GM23338 (cell line): Measurements from ENCODE around the gene OSBPL7. TPM values are rescaled to one million over a fixed set of nuclear protein-coding genes. Genes with fewer than 3 reads are reported as not detected.

Source experiments
- ATAC-seq: fragments of 200-7000 bp; cut with Tn5 transposase; 3 replicates; pipeline ENCODE4 v1.9.1; 2020
- DNase-seq: peaks from one replicate; pipeline ENCODE4 v3.0.0-alpha.2; 2015; ENCODE audit warnings: low spot score
- H2AFZ ChIP-seq: fragments of 200-600 bp; sonication (generic); 2 replicates; pipeline ENCODE4 v1.8.0; 2016; ENCODE audit warnings: antibody characterized with exemption, mild to moderate bottlenecking, moderate library complexity
- H3F3A ChIP-seq: fragments of 200-600 bp; sonication (generic); replicated peaks from 2 replicates; pipeline ENCODE4 v1.8.0; 2017; ENCODE audit warnings: antibody characterized with exemption, mixed run types, low read depth
- H3K27ac ChIP-seq: fragments of 200-600 bp; sonication (generic); 2 replicates; pipeline ENCODE4 v1.6.1; 2016; ENCODE audit warnings: low read depth
- H3K27me3 ChIP-seq: fragments of 200-600 bp; sonication (generic); 2 replicates; pipeline ENCODE4 v1.8.0; 2016; ENCODE audit warnings: mild to moderate bottlenecking, mixed run types, moderate library complexity; ENCODE audit not compliant: insufficient read depth
- H3K36me3 ChIP-seq: fragments of 200-600 bp; sonication (generic); 2 replicates; pipeline ENCODE4 v1.8.0; 2016; ENCODE audit warnings: mild to moderate bottlenecking; ENCODE audit not compliant: insufficient read depth
- H3K4me1 ChIP-seq: fragments of 200-600 bp; sonication (generic); 2 replicates; pipeline ENCODE4 v1.8.0; 2016; ENCODE audit warnings: mild to moderate bottlenecking, moderate library complexity; ENCODE audit not compliant: insufficient read depth
- H3K4me2 ChIP-seq: fragments of 200-600 bp; sonication (generic); 2 replicates; pipeline ENCODE4 v1.7.1; 2017; ENCODE audit warnings: mixed run types
- H3K4me3 ChIP-seq: fragments of 200-600 bp; sonication (generic); 2 replicates; pipeline ENCODE4 v1.6.1; 2016; ENCODE audit warnings: mixed run types
- H3K79me2 ChIP-seq: fragments of 200-600 bp; sonication (generic); replicated peaks from 2 replicates; pipeline ENCODE4 v1.8.0; 2017; ENCODE audit warnings: mild to moderate bottlenecking; ENCODE audit not compliant: insufficient read depth
- H3K9me2 ChIP-seq: fragments of 200-600 bp; sonication (generic); 2 replicates; pipeline ENCODE4 v1.8.0; 2017; ENCODE audit not compliant: insufficient read depth
- H4K20me1 ChIP-seq: fragments of 200-600 bp; sonication (generic); replicated peaks from 2 replicates; pipeline ENCODE4 v1.8.0; 2017; ENCODE audit warnings: mild to moderate bottlenecking; ENCODE audit not compliant: insufficient read depth
- H3K27ac Mint-ChIP-seq: 2 replicates; pipeline ENCODE4 v1.8.0; 2020; ENCODE audit warnings: inconsistent platforms, mild to moderate bottlenecking, moderate library complexity, mixed read lengths
- H3K27me3 Mint-ChIP-seq: 3 replicates; pipeline ENCODE4 v1.8.0; 2022; ENCODE audit warnings: low read depth, mild to moderate bottlenecking, moderate library complexity, mixed read lengths, inconsistent platforms; ENCODE audit not compliant: insufficient read depth, poor library complexity
- H3K36me3 Mint-ChIP-seq: 3 replicates; pipeline ENCODE4 v1.8.0; 2021; ENCODE audit warnings: low read depth, mild to moderate bottlenecking, inconsistent platforms, moderate library complexity, mixed read lengths
- H3K4me1 Mint-ChIP-seq: 3 replicates; pipeline ENCODE4 v1.8.0; 2020; ENCODE audit warnings: mild to moderate bottlenecking, inconsistent platforms, mixed read lengths
- H3K4me3 Mint-ChIP-seq: 3 replicates; pipeline ENCODE4 v1.8.0; 2021; ENCODE audit warnings: moderate library complexity, mild to moderate bottlenecking, inconsistent platforms, mixed read lengths
- H3K9me3 Mint-ChIP-seq: 3 replicates; pipeline ENCODE4 v1.8.0; 2020; ENCODE audit warnings: moderate library complexity, mild to moderate bottlenecking, inconsistent platforms, mixed read lengths
- CREB1 ChIP-seq: fragments of 250-450 bp; sonication (Bioruptor Pico); IDR thresholded peaks from 2 replicates; pipeline ENCODE4 v1.5.0; 2020; ENCODE audit warnings: low read depth, mild to moderate bottlenecking, moderate library complexity
- CTCF ChIP-seq, 2 experiments: fragments of 200-600 bp in 1 of 2; sonication (generic) in 1 of 2; conservative IDR thresholded peaks; 2 replicates each; pipeline versions ENCODE4 v1.5.1 to v1.6.1; 2016 to 2017; ENCODE audit warnings: antibody characterized with exemption in 2 of 2, low read depth in 2 of 2, mild to moderate bottlenecking in 2 of 2, moderate library complexity in 1 of 2
- ETS1 ChIP-seq: IDR thresholded peaks from 2 replicates; pipeline ENCODE4 v1.6.1; 2016; ENCODE audit warnings: antibody characterized with exemption
- EZH2 ChIP-seq: fragments of 200-600 bp; sonication (generic); IDR thresholded peaks from one replicate; pipeline ENCODE4 v1.8.0; 2017; ENCODE audit warnings: antibody characterized with exemption, mild to moderate bottlenecking, low read depth; ENCODE audit not compliant: unreplicated experiment
- EZH2phosphoT487 ChIP-seq: fragments of 200-600 bp; sonication (generic); IDR thresholded peaks from one replicate; pipeline ENCODE4 v1.8.1; 2018; ENCODE audit warnings: antibody characterized with exemption; ENCODE audit not compliant: unreplicated experiment
- JUNB ChIP-seq: IDR thresholded peaks from one replicate; pipeline ENCODE4 v1.6.1; 2016; ENCODE audit warnings: antibody characterized with exemption; ENCODE audit not compliant: unreplicated experiment
- NANOG ChIP-seq: IDR thresholded peaks from 2 replicates; pipeline ENCODE4 v1.6.1; 2016; ENCODE audit warnings: antibody characterized with exemption, borderline replicate concordance
- POLR2AphosphoS5 ChIP-seq: IDR thresholded peaks from 2 replicates; pipeline ENCODE4 v1.6.1; 2016; ENCODE audit warnings: antibody characterized with exemption, low read depth
- STAT1 ChIP-seq: IDR thresholded peaks from one replicate; pipeline ENCODE4 v1.6.1; 2016; ENCODE audit warnings: antibody characterized with exemption; ENCODE audit not compliant: unreplicated experiment
- ZNF114 ChIP-seq: fragments of 250-450 bp; sonication (Bioruptor Pico); IDR thresholded peaks from 2 replicates; pipeline ENCODE4 v1.5.0; 2020; ENCODE audit warnings: mild to moderate bottlenecking, moderate library complexity
- ZNF331 ChIP-seq: fragments of 250-450 bp; sonication (Bioruptor Pico); IDR thresholded peaks from 2 replicates; pipeline ENCODE4 v1.5.0; 2020; ENCODE audit warnings: low read depth, mild to moderate bottlenecking, moderate library complexity
- polyA plus RNA-seq: library from polyadenylated mRNA; unstranded; fragments of >200 nt; fragmentation: Nextera tagmentation; extraction: Ambion mirVana; gene quantifications from 2 replicates; pipeline ENCODE4 v1.2.1, GENCODE V29; 2016
- total RNA-seq: library from RNA; depleted of rRNA; stranded (reverse); fragments of >200 nt; shearing (Covaris generic); gene quantifications from 2 replicates; pipeline ENCODE4 v1.2.3, GENCODE V29; 2014

OSBPL7 gene
- total and polyA plus RNA-seq, 2 experiments from 2014 or later: 3.4 to 8.1 TPM

DNA sequence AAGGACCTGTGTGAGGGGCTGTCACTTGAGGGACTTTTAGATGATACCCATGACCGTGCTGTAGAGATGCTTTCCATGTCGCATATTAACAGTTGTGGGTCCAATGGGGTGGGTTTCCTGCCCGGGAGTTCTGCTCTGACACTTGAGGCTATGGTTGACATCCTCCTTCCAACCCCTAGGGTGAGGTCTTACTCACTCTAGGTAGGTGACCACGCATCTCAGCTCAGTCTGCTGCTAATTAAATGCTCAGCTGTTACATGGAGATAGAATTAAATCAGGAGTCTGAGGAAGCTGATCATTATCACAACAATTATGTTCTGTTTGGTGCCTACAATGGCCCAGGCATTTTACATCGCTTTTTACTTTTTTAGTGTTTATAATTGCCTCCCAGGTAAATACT, 40.2 kb downstream of the OSBPL7 start (continued):
- TF ChIP-seq CTCF (conservative IDR thresholded peaks at IDR 0.05; ENCODE audit: low read depth in 2 of 2) (no peak), STAT1 (no peak), EZH2phosphoT487 (no peak), ETS1 (no peak), CREB1 (CRISPR knock-in tag) (no peak), ZNF114 (no peak), ZNF331 (CRISPR knock-in tag) (no peak), NANOG (no peak), JUNB (no peak)

DNA sequence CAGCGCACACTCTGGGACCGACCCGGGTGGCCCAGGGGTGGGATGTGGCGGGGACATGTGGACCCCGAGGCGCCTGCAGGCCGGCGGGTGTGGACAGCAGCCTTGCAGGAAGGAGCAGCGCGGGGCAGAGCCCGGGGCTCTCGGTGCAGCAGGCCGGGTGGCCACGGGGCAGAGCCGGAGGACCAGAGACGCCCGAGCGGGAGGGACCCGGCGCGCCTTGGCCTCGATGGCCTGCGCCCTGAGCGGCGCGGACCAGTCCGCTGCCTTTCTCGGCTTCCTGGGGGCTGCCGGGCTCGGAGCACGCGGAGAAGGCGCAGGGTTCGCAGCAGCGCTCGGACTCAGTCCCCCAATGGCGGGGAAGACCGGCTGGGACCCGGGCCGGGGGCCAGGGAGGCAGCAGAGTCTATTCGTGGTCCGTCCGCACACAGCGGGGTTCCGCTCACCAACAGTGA, 43.4 kb downstream of the OSBPL7 start:
- no peak overlapping the region for H3K27ac ChIP-seq
- no peaks in the 10 kb centered on the region for H3K9me2 ChIP-seq
- Mint-ChIP-seq H3K27me3 (peaks cover 15% of the 10 kb centered on the region), H3K4me1 (no peaks in the 10 kb centered on the region), H3K9me3 (no peaks in the 10 kb centered on the region; the same call in 2 of the 3 replicates), H3K36me3 (no peaks in the 10 kb centered on the region), H3K27ac (no peak overlapping the region), H3K4me3 (no peak overlapping the region)
- H3K27me3 ChIP-seq: peaks cover 25% of the 10 kb centered on the region
- H3K79me2 ChIP-seq: no peaks in the 10 kb centered on the region
- H3K36me3 ChIP-seq: no peaks in the 10 kb centered on the region
- DNase-seq (peak; percentile 58), ATAC-seq (peak; percentile 73)
- H3K4me3 ChIP-seq: peak overlapping the region; percentile 40; the same call in 1 of the 2 replicates
- peak overlapping the region; percentile 90; the same call in 1 of the 2 replicates for H2AFZ ChIP-seq
- H4K20me1 ChIP-seq: no peaks in the 10 kb centered on the region
- no peaks in the 10 kb centered on the region for H3F3A ChIP-seq
- no peaks in the 10 kb centered on the region for H3K4me1 ChIP-seq
- TF ChIP-seq CREB1 (CRISPR knock-in tag) (no peak), POLR2AphosphoS5 (no peak), NANOG (no peak), STAT1 (no peak), EZH2phosphoT487 (no peak), JUNB (no peak), EZH2 (no peak), CTCF (conservative IDR thresholded peaks at IDR 0.05; ENCODE audit: low read depth in 2 of 2) (no peak), ETS1 (no peak), ZNF114 (no peak)
- peak overlapping the region; percentile 57; the same call in 1 of the 2 replicates for H3K4me2 ChIP-seq
